Ishikawa (cell line): ENCODE measurements around the gene ABTB2.

Source experiments
- CEBPB ChIP-seq: IDR thresholded peaks from 2 replicates; pipeline ENCODE4 v1.6.1; 2012
- CREB1 ChIP-seq: IDR thresholded peaks from 2 replicates; pipeline ENCODE4 v1.6.1; 2012; ENCODE audit warnings: low read depth
- EGR1 ChIP-seq: IDR thresholded peaks from 2 replicates; pipeline ENCODE4 v1.6.1; 2012
- EP300 ChIP-seq: IDR thresholded peaks from 2 replicates; pipeline ENCODE4 v1.6.1; 2012; ENCODE audit warnings: borderline replicate concordance
- FOXM1 ChIP-seq: IDR thresholded peaks from 2 replicates; pipeline ENCODE4 v1.6.1; 2012; ENCODE audit warnings: low read depth, borderline replicate concordance
- NFIC ChIP-seq: IDR thresholded peaks from 2 replicates; pipeline ENCODE4 v1.6.1; 2012
- RAD21 ChIP-seq: IDR thresholded peaks from 2 replicates; pipeline ENCODE4 v1.6.1; 2012; ENCODE audit warnings: low read depth
- TAF1 ChIP-seq: IDR thresholded peaks from 2 replicates; pipeline ENCODE4 v1.6.1; 2012; ENCODE audit warnings: low read depth, mild to moderate bottlenecking
- TCF12 ChIP-seq: IDR thresholded peaks from 2 replicates; pipeline ENCODE4 v1.6.1; 2012; ENCODE audit warnings: low read depth
- TEAD4 ChIP-seq: IDR thresholded peaks from 2 replicates; pipeline ENCODE4 v1.6.1; 2012
- YY1 ChIP-seq: IDR thresholded peaks from 2 replicates; pipeline ENCODE4 v1.6.1; 2012; ENCODE audit warnings: low read depth
- ZBTB7A ChIP-seq: IDR thresholded peaks from 2 replicates; pipeline ENCODE4 v1.6.1; 2012; ENCODE audit warnings: low read depth
- TF ChIP-seq, protein P1 (sequence below): IDR thresholded peaks from 2 replicates; pipeline ENCODE4 v1.6.1; 2012
- TF ChIP-seq, protein P2 (sequence below): IDR thresholded peaks from 2 replicates; pipeline ENCODE4 v1.6.1; 2012; ENCODE audit warnings: low read depth, mild to moderate bottlenecking
- TF ChIP-seq, protein P3 (sequence below): IDR thresholded peaks from 2 replicates; pipeline ENCODE4 v1.6.1; 2012

Gene ABTB2

DNA sequence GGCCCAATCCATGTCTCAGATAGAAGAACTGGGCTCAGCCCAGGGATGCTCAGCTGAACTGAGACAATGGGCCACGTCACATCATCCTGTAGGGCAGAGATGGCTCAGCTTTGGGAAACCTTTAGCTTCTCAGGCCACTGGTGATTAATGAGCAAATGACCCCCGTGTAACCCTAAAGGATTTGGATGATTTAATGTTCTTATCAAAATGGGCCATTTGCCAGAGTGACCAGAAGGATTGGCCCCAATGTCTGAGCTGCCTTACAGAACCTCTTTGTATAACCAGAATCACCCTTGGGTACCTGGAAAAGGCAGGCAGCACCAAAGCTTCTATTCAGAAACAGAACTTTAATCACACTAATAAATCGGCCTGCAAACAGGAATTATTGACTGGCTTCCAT is 73.7 kb downstream of the ABTB2 start:
- TF ChIP-seq CREB1 (no peak), EGR1 (no peak), TCF12 (no peak), ZBTB7A (no peak), YY1 (no peak), NFIC (no peak), EP300 (no peak), TEAD4 (no peak), TAF1 (no peak), FOXM1 (no peak)

DNA sequence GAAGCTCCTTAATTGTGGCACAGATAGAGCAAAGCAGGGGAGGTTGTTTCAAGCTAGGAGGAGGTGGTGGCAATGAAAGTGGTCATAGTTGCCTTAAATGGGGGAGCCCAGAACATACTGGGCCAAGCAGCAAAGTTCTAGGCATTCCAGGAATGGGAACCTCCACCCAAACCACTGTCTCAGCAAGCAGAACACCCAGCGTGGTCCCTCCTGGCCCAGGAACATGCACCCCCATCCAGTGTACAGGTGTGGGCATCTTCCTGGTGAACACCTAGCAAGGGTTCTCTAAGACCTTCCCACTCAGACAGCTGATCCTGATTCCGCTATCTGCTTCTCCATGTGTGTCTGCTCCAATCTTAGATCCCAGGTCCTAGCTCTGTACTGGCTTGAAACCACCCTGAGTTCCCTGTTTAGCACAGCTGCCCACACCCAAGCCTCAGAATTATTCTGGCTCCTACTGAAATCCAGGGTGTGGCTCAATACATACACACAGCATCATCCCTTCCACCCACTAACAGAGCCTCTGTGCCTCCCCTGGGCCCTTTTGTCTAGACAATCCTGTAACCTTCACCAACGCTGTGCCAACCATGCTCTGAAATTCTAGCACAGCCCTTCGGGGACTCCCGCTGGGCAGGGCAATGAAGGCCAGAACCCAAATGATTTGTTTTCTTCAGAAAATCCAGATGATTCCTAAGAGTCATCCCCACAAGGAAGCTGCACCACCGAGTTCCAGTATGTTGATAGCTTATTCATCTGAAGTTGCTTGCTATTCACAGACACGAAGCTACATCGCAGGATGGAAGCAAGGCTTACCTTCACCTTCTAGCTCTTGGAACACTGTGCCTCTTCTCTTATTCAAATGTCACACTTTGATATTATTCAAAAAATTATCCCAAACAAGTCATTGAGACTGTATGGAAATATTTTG is 76.6 kb downstream of the ABTB2 start:
- TF ChIP-seq TEAD4 (no peak), EGR1 (no peak), CEBPB (no peak), FOXM1 (no peak), ZBTB7A (no peak), RAD21 (no peak), EP300 (no peak), NFIC (no peak), YY1 (no peak), CREB1 (no peak), TAF1 (no peak), TCF12 (no peak)
- TF ChIP-seq, protein P1, sequence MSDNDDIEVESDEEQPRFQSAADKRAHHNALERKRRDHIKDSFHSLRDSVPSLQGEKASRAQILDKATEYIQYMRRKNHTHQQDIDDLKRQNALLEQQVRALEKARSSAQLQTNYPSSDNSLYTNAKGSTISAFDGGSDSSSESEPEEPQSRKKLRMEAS = no peak
- TF ChIP-seq, protein P2, sequence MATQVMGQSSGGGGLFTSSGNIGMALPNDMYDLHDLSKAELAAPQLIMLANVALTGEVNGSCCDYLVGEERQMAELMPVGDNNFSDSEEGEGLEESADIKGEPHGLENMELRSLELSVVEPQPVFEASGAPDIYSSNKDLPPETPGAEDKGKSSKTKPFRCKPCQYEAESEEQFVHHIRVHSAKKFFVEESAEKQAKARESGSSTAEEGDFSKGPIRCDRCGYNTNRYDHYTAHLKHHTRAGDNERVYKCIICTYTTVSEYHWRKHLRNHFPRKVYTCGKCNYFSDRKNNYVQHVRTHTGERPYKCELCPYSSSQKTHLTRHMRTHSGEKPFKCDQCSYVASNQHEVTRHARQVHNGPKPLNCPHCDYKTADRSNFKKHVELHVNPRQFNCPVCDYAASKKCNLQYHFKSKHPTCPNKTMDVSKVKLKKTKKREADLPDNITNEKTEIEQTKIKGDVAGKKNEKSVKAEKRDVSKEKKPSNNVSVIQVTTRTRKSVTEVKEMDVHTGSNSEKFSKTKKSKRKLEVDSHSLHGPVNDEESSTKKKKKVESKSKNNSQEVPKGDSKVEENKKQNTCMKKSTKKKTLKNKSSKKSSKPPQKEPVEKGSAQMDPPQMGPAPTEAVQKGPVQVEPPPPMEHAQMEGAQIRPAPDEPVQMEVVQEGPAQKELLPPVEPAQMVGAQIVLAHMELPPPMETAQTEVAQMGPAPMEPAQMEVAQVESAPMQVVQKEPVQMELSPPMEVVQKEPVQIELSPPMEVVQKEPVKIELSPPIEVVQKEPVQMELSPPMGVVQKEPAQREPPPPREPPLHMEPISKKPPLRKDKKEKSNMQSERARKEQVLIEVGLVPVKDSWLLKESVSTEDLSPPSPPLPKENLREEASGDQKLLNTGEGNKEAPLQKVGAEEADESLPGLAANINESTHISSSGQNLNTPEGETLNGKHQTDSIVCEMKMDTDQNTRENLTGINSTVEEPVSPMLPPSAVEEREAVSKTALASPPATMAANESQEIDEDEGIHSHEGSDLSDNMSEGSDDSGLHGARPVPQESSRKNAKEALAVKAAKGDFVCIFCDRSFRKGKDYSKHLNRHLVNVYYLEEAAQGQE = no peak
- TF ChIP-seq, protein P3, sequence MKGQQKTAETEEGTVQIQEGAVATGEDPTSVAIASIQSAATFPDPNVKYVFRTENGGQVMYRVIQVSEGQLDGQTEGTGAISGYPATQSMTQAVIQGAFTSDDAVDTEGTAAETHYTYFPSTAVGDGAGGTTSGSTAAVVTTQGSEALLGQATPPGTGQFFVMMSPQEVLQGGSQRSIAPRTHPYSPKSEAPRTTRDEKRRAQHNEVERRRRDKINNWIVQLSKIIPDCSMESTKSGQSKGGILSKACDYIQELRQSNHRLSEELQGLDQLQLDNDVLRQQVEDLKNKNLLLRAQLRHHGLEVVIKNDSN = no peak

DNA sequence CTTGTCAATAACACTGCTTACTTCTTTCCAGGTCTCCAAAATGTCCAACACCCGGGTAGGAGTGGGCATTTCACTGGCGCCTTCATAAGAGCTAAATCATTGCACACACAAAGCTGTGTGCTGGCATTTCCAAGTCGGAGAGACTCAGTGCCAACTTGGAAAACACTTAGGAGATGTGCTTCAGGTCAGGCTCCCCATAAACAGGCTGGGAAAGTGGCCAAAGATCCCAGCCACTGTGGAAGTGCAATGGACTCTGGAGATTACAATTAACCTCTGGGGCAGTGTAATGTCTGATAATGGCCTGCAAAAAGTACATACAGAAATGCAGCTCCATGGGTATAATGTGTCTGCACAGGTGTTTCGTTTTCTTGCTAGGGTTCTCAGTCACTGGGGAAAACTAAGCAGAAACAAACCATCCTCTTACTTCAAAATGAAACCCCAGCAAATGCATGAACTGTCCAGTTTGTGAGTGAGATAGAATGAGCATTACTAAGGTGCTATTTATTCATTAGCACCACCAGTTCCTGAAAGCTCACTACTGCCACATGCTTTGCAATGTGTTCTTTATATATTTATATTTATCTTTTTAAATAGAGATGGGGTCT is 79.0 kb downstream of the ABTB2 start:
- TF ChIP-seq EGR1 (no peak), YY1 (no peak), TAF1 (no peak), CEBPB (no peak), RAD21 (no peak), TEAD4 (no peak), EP300 (no peak), NFIC (no peak), ZBTB7A (no peak), CREB1 (no peak), TCF12 (no peak), FOXM1 (no peak)
- TF ChIP-seq, protein P2 = no peak
- TF ChIP-seq, protein P3 = no peak
- TF ChIP-seq, protein P1 = no peak

DNA sequence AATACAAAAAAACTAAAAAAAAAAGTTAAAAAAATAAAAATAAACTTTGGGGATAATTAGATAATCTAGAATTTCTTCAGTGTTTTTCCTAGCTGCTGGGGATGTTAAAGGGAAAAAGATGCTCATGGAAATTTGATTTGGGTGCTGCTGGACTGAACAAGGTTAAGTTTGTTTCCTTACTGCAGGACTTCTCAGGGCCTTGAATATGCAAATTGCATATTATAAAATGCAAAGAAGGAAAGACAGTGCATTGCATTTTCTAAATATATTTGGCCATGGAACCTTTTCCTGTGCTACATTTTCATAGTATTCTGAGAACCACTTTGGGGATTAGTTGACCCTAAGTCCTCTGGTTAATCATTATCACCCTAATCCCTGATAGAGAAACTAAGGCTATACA is 79.6 kb downstream of the ABTB2 start:
- TF ChIP-seq EGR1 = no peak
- no peak for TF ChIP-seq NFIC
- no peak for TF ChIP-seq TCF12
- no peak for TF ChIP-seq TAF1
- TF ChIP-seq, protein P3 = no peak
- TF ChIP-seq YY1 = no peak
- TF ChIP-seq CREB1 = no peak
- no peak for TF ChIP-seq CEBPB
- TF ChIP-seq EP300 = no peak
- TF ChIP-seq, protein P2 = no peak
- no peak for TF ChIP-seq TEAD4
- no peak for TF ChIP-seq RAD21
- TF ChIP-seq, protein P1 = no peak
- no peak for TF ChIP-seq ZBTB7A
- TF ChIP-seq FOXM1 = no peak
